Endothelial cell (in vitro differentiated cells): ENCODE measurements around the gene RARA. TPM values are rescaled to one million over a fixed set of nuclear protein-coding genes. Genes with fewer than 3 reads are reported as not detected.

ENCODE experiments used
- DNase-seq: peaks from one replicate; pipeline ENCODE4 v3.0.0; 2021; ENCODE audit warnings: low spot score
- H3K27ac Mint-ChIP-seq: one replicate; pipeline ENCODE4 v1.8.0; 2021; ENCODE audit warnings: mixed read lengths, inconsistent platforms; ENCODE audit not compliant: unreplicated experiment
- H3K27me3 Mint-ChIP-seq: one replicate; pipeline ENCODE4 v1.8.0; 2021; ENCODE audit warnings: mild to moderate bottlenecking, moderate library complexity, mixed read lengths, inconsistent platforms; ENCODE audit not compliant: unreplicated experiment
- H3K36me3 Mint-ChIP-seq: one replicate; pipeline ENCODE4 v1.8.0; 2021; ENCODE audit warnings: mild to moderate bottlenecking, low read depth, mixed read lengths, inconsistent platforms; ENCODE audit not compliant: unreplicated experiment
- H3K4me1 Mint-ChIP-seq: one replicate; pipeline ENCODE4 v1.8.0; 2021; ENCODE audit warnings: mild to moderate bottlenecking, mixed read lengths, inconsistent platforms; ENCODE audit not compliant: unreplicated experiment
- H3K4me3 Mint-ChIP-seq: one replicate; pipeline ENCODE4 v1.8.0; 2021; ENCODE audit warnings: mild to moderate bottlenecking, mixed read lengths, inconsistent platforms; ENCODE audit not compliant: unreplicated experiment
- H3K9me3 Mint-ChIP-seq: one replicate; pipeline ENCODE4 v1.8.0; 2021; ENCODE audit warnings: mixed read lengths, inconsistent platforms; ENCODE audit not compliant: unreplicated experiment
- CTCF ChIP-seq: fragments of 200-600 bp; sonication (generic); IDR thresholded peaks from one replicate; pipeline ENCODE4 v1.5.0; 2021; ENCODE audit warnings: antibody characterized with exemption; ENCODE audit not compliant: unreplicated experiment
- total RNA-seq: library from RNA; stranded (reverse); fragmentation: NEBNext Ultra II Directional; extraction: Animal tissue kit (Norgen Biotek cat#: 25700); gene quantifications from one replicate; pipeline ENCODE4 v1.2.1, GENCODE V29; 2021; ENCODE audit not compliant: unreplicated experiment

The RARA gene
- total RNA-seq, 1 donor from 2014 or later, result 42.8 TPM

- peaks cover 31% of the 10 kb centered on the region for H3K36me3 Mint-ChIP-seq
- peaks cover 46% of the 10 kb centered on the region for H3K4me1 Mint-ChIP-seq
- no peaks in the 10 kb centered on the region for H3K9me3 Mint-ChIP-seq
- peaks cover 16% of the 10 kb centered on the region for H3K27me3 Mint-ChIP-seq
- H3K27ac Mint-ChIP-seq, result no peak overlapping the region
- DNase-seq, result no peak
- no peak for TF ChIP-seq CTCF
- H3K4me3 Mint-ChIP-seq, result no peak overlapping the region
Measured at GRCh38 chr17:40351359-40352236, 42.6 kb downstream of the RARA start.

GRCh38 chr17:40352237-40352778 is 43.3 kb downstream of the RARA start:
- Mint-ChIP-seq H3K36me3 (peaks cover 31% of the 10 kb centered on the region), H3K27me3 (peaks cover 16% of the 10 kb centered on the region), H3K4me1 (peaks cover 39% of the 10 kb centered on the region), H3K9me3 (no peaks in the 10 kb centered on the region), H3K27ac (peak overlapping the region; percentile 88), H3K4me3 (peak overlapping the region; percentile 80)
- no peak for DNase-seq
- no peak for TF ChIP-seq CTCF

GRCh38 chr17:40352779-40353394 is 43.9 kb downstream of the RARA start:
- Mint-ChIP-seq H3K27me3 (peaks cover 15% of the 10 kb centered on the region), H3K9me3 (no peaks in the 10 kb centered on the region), H3K4me1 (peaks cover 34% of the 10 kb centered on the region), H3K27ac (peak overlapping the region; percentile 88), H3K4me3 (peak overlapping the region; percentile 80), H3K36me3 (peaks cover 31% of the 10 kb centered on the region)
- DNase-seq, result no peak
- no peak for TF ChIP-seq CTCF

GRCh38 chr17:40354221-40355122 is 45.5 kb downstream of the RARA start:
- peaks cover 21% of the 10 kb centered on the region for H3K4me1 Mint-ChIP-seq
- no peak for DNase-seq
- H3K4me3 Mint-ChIP-seq, result peak overlapping the region; percentile 31
- H3K36me3 Mint-ChIP-seq, result peaks cover 25% of the 10 kb centered on the region
- H3K9me3 Mint-ChIP-seq, result no peaks in the 10 kb centered on the region
- TF ChIP-seq CTCF, result no peak
- H3K27ac Mint-ChIP-seq, result no peak overlapping the region
- H3K27me3 Mint-ChIP-seq, result peaks cover 10% of the 10 kb centered on the region
